Measurements from ENCODE around the gene ATXN7L2. TPM values are rescaled to one million over a fixed set of nuclear protein-coding genes. Genes with fewer than 3 reads are reported as not detected.
A peak's percentile ranks its signal among the peaks of the same experiment; 100 is the strongest.
"Not testable (repeated sequence)": the region's sequence is repeated elsewhere in the genome, so short reads cannot be mapped to it uniquely, and the experiment has no call there.

The ATXN7L2 gene
- total RNA-seq, 1 donor from 2014 or later: 4.6 TPM

- H3K27ac ChIP-seq: no peak overlapping the region
- peaks cover 3% of the 10 kb centered on the region for H3K27me3 ChIP-seq
- H3K4me3 ChIP-seq: no peak overlapping the region
- H3K36me3 ChIP-seq: no peaks in the 10 kb centered on the region
- ATAC-seq (no peak), DNase-seq (no peak)
- intact Hi-C loops (cut with DNase I): no loop called here
- TF ChIP-seq CTCF (IDR thresholded peaks at IDR 0.05): no peak
- H3K9me3 ChIP-seq: no peaks in the 10 kb centered on the region
- no peaks in the 10 kb centered on the region for H3K4me1 ChIP-seq
Observed at GRCh38 chr1:109444346-109444745, 39.4 kb upstream of the ATXN7L2 start.

- peaks cover 11% of the 10 kb centered on the region for H3K27me3 ChIP-seq
Observed at GRCh38 chr1:109445949-109446695, 37.6 kb upstream of the ATXN7L2 start.

GRCh38 chr1:109447524-109447923 is 36.2 kb upstream of the ATXN7L2 start:
- Histone ChIP-seq H3K27ac (no peak overlapping the region), H3K4me3 (no peak overlapping the region), H3K36me3 (no peaks in the 10 kb centered on the region), H3K9me3 (no peaks in the 10 kb centered on the region), H3K27me3 (peaks cover 11% of the 10 kb centered on the region), H3K4me1 (no peaks in the 10 kb centered on the region)
- ATAC-seq: no peak
- intact Hi-C loops (cut with DNase I): no loop called here
- no peak for DNase-seq
- no peak for TF ChIP-seq CTCF (IDR thresholded peaks at IDR 0.05)

More at GRCh38 chr1:109445949-109446695, 37.6 kb upstream of the ATXN7L2 start:
- H3K4me1 ChIP-seq; H3K27ac ChIP-seq; H3K4me3 ChIP-seq; intact Hi-C loops (cut with DNase I); H3K36me3 ChIP-seq; H3K9me3 ChIP-seq; ATAC-seq; DNase-seq: not testable (repeated sequence)

GRCh38 chr1:109454497-109455133 is 29.1 kb upstream of the ATXN7L2 start:
- H3K9me3 ChIP-seq: peaks cover 7% of the 10 kb centered on the region
- peaks cover 7% of the 10 kb centered on the region for H3K27me3 ChIP-seq
- no peak for TF ChIP-seq CTCF (IDR thresholded peaks at IDR 0.05)
- no peaks in the 10 kb centered on the region for H3K4me1 ChIP-seq
- ATAC-seq (no peak), DNase-seq (no peak)
- H3K27ac ChIP-seq: no peak overlapping the region
- intact Hi-C loops (cut with DNase I): no loop called here
- no peak overlapping the region for H3K4me3 ChIP-seq
- no peaks in the 10 kb centered on the region for H3K36me3 ChIP-seq

GRCh38 chr1:109457819-109458218 is 25.9 kb upstream of the ATXN7L2 start:
- no peak for ATAC-seq
- no peak for TF ChIP-seq CTCF (IDR thresholded peaks at IDR 0.05)
- no peak overlapping the region for H3K4me3 ChIP-seq
- intact Hi-C loops (cut with DNase I): no loop called here
- H3K9me3 ChIP-seq: peaks cover 7% of the 10 kb centered on the region
- H3K4me1 ChIP-seq: no peaks in the 10 kb centered on the region
- peaks cover 12% of the 10 kb centered on the region for H3K27me3 ChIP-seq
- no peak for DNase-seq
- no peaks in the 10 kb centered on the region for H3K36me3 ChIP-seq
- H3K27ac ChIP-seq: no peak overlapping the region

- intact Hi-C loops (cut with DNase I): no loop called here
- peaks cover 66% of the 10 kb centered on the region for H3K27me3 ChIP-seq
- ATAC-seq (no peak), DNase-seq (no peak)
- no peaks in the 10 kb centered on the region for H3K36me3 ChIP-seq
- peak overlapping the region; percentile 61 for H3K4me3 ChIP-seq
- no peaks in the 10 kb centered on the region for H3K4me1 ChIP-seq
- TF ChIP-seq CTCF (IDR thresholded peaks at IDR 0.05): no peak
- no peaks in the 10 kb centered on the region for H3K9me3 ChIP-seq
- H3K27ac ChIP-seq: peak overlapping the region; percentile 17
Observed at GRCh38 chr1:109466125-109466451, 17.6 kb upstream of the ATXN7L2 start.

All from upper lobe of right lung (tissue), 1 donor.